HG03432 (cell line): Measurements from ENCODE around the gene EXOC3L4.
"Not testable (repeated sequence)": the region's sequence is repeated elsewhere in the genome, so short reads cannot be mapped to it uniquely, and the experiment has no call there.

Experiments used
- ATAC-seq: cut with Tn5 transposase; IDR thresholded peaks from one replicate; pipeline ENCODE4 v1.9.1; 2021; ENCODE audit warnings: mild to moderate bottlenecking, moderate library complexity; ENCODE audit not compliant: unreplicated experiment

Gene EXOC3L4

DNA sequence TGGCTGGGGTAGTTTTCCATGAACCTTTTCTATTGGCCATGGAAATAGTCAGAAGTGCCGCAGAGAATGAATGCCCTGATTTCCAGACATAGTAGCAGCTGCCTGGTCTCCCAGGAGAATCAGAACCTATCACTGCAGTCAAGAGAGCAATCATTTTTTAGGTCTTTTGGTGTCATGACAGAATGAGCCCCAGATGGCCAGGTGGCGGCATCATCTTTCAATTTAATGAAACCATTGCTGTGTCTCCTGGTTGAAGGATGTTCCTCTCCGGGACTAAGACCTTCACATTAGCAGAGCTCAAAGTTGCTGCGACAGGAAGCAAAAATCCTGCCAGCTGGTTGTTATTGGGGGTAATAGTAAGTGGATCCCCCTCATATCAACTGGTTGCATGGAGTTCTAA lies 47.5 kb downstream of the EXOC3L4 start:
- ATAC-seq = no peak

DNA sequence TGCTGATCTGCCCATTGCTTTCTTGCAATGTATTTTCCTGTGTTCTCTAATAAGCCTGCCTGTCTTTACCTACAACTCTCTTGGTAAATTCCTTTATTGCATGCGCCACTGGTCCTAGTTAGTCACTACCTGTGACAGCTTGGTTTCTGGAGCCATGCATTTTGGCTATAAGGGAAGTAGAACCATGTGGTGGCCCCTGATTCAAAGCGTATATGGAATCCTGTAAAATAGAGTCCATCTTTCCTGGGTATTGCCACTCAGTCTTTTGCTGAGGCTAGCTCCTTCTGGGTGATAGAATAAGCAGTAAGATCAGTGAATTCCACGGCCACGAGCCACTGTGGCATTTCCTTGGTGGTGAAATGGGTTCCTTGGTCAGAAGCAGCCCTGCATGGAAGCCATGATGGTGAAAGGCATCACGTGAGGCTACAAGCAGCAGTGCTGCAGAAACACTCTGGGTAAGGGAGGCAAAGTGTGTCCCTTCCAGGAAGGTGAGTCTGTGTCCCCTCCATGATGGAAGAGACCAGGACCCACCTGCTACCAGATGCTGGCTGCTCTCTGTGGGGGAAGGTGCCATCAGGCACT lies 48.3 kb downstream of the EXOC3L4 start:
- no peak for ATAC-seq

DNA sequence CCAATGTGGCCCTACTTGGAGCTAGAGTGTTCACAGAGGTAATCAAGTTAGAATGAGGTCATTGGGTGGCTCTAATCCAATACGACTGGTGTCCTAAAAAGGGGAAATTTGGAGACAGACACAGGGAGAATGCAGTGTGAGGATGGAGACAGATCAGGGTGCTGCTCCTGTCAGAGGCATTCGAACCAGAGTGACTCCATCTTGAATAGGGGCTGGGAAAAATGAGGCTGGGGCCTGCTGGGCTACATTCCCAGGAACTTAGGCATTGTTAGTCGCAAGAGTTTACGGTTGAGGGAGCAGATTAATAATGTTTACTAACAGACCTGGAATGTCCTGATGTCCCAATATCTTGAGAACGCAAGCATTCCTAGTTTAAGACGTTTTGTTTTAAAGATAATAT lies 49.0 kb downstream of the EXOC3L4 start:
- no peak for ATAC-seq

DNA sequence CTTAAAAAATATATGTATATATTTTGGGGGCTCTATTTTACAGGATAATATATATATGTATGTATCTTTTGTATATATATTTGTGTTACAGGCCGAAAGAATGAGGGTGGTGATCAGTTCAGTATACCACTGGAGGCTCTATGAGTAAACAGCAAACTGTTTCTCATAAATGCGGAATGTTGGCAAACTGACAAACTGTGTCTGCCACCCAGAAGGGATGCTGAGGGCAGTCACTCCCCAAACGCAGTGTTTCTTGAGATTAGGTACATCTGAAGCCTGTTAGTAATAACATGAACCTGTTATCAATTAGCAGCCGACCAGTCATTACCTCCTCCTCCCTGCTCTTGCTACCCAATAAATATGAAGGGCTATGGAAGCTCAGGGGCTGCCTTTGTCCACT lies 49.6 kb downstream of the EXOC3L4 start:
- no peak for ATAC-seq

DNA sequence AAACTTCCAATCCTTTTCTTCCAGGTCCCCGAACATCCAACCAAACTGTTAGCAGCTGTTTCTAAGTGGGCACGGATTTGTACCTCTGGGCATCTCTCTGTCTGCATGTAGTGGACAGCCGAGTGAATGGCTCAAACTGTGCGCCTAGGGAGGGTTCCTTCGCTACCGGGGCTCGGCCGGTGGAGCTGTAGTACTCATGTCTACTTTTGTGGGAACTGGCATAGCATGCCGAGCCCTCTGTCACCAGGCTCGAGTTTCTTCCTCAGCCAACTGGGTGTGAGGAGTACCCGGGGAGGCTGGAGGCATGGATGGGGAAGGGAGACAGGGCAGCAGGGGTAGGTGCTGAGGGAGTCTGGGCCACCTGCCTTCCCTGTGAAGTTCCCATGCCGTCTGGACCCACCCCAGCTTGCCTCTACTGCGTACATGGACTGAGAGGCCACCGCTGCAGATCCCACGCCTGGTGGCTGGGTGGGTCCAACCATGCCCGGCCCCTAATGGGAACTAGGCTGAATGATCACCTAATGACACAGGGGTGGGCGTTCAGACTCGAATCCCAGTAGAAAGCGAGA lies 51.7 kb downstream of the EXOC3L4 start:
- no peak for ATAC-seq

DNA sequence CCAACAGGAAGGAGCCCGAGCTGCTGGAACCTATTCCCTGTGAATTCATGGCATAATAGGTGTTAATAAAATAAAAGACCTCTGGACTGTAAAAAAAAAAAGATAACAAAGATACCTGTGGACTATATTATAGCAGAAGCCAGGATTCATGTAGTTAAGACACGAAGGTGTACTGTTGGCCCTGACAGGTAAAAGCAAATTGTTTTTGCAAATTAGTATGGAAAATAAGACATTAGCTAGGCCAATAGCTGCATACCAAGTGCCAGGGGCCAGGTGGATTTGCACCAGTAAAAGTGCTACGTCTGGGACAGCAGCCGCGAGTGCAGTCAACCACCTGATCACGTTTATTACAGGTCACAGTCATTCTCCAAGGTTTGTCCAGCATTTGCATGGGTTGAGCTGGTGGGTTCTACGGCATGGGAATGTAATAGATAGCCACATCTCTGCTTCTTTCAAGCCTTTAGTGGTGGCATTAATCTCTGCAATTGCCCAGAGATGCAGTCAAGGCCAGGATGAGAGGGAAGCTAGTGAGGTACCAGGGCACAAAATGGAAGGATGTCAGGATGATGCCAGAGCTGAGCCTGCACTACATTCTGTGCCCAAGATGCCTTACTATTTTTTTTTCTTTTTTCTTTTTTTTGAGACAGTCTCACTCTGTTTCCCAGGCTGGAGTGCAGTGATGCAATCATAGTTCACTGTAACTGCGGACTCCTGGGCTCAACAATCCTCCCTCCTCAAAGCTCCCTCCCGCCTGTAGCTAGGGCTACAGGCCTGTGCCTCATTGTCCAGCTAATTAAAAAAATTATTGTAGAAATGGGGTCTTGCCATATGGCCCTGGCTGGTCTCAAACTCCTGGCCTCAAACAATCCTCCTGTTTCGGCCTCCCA lies 55.1 kb downstream of the EXOC3L4 start:
- ATAC-seq = no peak

DNA sequence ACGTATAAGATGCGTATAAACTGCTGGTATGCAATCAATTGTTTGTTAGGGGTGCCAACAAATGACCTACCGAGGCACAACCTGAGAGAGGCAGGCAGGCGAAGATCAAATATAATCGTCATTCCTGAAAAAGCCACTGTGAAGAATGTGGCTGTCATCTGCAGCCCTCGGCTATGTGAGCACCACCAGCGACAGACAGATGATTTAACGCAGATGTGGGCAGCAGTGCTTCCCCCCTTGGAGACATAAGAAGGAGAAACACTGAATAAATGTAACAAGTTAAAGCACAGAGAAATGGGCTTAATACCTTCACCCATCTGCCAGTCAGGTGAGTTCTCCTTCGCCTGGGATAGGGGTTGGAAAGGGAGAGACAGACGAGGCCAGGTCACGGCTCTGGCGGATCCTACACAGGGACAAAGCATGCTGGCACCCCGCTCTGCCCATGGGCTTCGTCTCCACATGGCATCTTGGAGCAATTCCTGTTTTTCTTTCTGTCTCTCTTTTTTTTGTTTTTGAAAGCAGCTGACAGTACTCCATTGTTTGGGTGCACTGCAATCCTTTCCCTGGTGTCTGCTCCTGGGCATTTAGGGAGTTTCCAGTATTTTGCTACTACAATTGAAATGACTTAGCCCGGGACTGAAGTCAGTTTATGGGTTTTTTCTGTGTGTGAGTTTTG lies 56.9 kb downstream of the EXOC3L4 start:
- ATAC-seq = no peak

DNA sequence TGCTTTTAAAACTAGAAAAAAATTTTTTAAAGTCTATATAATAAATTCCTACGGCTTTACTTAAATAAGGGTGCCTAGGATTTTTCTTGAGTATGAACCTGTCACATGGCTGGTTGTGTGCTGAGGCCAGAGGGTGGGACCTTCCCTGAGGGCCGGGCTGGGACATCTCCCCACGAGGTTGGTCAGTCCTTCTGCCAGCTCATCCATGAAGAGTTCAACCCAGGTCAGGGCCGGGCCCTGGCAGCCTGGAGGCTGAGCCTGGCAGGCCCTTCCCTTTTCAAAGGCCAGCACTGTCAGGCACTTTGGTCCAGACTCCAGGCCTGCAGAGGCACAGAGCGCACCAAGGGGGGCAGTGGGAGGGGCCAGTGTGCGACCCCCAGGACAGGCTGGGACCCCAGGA lies 60.5 kb downstream of the EXOC3L4 start:
- ATAC-seq = no peak

DNA sequence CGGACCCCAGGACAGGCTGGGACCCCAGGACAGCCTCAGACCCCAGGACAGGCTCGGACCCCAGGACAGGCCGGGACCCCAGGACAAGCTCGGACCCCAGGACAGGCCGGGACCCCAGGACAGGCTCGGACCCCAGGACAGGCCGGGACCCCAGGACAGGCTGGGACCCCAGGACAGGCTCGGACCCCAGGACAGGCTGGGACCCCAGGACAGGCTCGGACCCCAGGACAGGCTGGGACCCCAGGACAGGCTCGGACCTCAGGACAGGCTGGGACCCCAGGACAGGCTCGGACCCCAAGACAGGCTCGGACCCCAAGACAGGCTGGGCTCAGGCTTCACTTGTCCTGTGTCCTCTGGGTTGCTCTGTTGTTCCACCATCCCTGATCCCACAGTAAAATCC lies 60.9 kb downstream of the EXOC3L4 start:
- ATAC-seq = not testable (repeated sequence)

DNA sequence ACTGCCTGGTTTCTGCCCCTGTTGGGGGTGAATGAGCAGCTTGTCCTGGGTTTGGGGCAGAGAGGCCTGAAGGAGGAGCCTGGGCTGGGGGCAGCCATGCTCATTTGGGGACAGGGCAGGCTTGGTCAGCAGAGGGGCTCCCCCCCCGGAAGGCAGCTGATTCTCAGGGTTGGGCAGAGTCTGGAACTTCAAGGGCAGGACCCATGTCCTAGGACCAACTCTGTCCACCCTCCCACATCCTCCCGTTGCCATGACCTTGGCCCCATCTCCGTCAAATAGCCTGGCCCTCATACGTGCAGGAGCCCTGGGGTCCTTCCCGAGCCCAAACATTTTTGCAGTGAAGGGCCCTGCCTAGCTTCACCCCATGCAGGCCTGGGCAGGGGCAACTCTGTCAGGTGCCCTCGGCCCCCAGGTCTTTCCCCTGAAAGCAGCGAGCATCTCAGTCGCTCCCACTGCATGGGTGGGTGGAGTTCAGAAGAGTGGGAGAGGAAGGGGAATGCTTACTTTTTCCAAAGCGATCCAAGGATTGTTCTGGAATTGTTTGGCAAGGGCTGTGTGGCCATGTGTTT lies 61.4 kb downstream of the EXOC3L4 start:
- ATAC-seq = no peak

DNA sequence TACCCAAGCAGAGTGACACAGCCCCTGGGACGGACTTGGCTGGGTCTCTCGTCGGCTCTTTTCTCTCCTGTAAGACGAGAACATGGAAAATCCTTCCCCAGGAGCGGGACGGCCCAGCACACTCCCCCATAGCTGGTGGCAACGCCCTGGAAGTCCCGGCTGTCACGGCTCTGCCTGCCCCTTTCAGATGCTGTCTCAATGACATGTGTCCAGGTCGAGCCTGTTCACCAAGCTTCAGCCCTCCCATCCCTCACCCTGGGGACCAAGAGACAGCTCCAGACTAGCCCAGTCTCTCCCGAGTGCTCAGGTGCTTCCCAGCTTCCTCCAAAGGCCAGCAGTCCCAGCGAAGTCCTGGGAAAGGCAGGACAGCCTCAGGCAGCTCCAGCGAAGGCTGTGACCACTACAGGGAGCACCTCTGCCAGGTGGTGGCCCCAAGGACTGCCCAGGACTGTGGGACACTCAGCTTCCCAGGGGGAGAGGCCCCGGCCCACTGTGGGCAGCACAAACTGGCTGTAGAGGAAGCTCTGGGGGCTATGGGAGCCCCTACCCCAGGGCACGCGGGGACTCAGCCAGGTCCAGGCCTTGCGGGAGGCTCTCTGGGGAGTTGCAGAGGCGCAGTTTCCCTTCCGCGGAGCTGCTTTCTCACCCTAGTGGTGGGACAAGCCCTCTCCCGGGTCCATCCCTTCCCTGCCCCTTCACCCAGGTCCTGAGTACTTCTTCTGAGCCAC lies 62.3 kb downstream of the EXOC3L4 start:
- no peak for ATAC-seq

DNA sequence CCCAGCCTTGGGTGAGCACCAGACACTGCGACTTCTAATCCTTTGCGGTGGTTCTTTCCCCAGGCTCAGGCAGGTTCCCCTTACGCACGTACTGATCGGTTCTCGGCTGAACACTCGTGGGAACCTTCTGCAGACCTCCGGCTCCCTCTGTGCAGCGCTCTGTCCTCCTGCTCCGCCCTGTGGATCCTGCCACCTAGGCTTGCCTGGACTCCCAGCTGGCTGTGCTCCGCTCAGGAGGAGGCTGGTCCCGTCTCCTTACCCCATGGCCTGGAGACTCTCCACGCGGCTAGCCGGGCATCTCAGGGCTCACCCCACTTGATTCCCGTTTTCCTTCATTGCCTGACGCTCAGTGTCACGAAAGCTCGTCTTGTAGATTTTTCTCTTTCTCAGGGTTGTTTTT lies 63.4 kb downstream of the EXOC3L4 start:
- ATAC-seq = no peak

DNA sequence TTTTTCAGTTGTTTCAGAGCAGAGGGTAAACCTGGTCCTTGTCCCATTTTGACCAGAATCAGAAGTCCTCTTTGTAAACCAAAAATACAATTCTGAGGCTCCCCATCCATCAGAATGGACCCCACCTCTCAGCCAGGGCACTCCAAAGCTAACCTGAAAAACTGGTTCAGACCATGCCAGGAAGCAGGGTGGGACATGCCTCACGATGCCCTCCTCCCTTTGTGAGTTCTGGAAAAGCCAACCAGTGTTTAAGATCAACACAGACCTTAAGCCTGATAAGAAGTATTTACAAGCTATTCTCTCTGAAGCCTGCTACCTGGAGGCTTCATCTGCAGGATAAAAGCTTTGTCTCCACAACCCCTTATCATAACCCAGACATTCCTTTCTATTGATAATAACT lies 64.2 kb downstream of the EXOC3L4 start:
- ATAC-seq = no peak
